Measurements from ENCODE around the gene SLC35G1. TPM values are rescaled to one million over a fixed set of nuclear protein-coding genes. Genes with fewer than 3 reads are reported as not detected.

The SLC35G1 gene
- total and polyA plus RNA-seq, 4 donors = 2.2 to 7.6 (median 3.2) TPM

- TF ChIP-seq HNF4A (conservative IDR thresholded peaks at IDR 0.05) (no peak), GABPA (IDR thresholded peaks at IDR 0.05 in 1 of 2, conservative IDR thresholded peaks at IDR 0.05 in 1 of 2) (no peak), SP1 (IDR thresholded peaks at IDR 0.05) (no peak), REST (IDR thresholded peaks at IDR 0.05) (no peak), JUND (IDR thresholded peaks at IDR 0.05) (no peak), ZBTB33 (IDR thresholded peaks at IDR 0.05) (no peak), NR2F2 (IDR thresholded peaks at IDR 0.05) (no peak), YY1 (IDR thresholded peaks at IDR 0.05) (no peak), RAD21 (IDR thresholded peaks at IDR 0.05) (no peak), FOXA2 (IDR thresholded peaks at IDR 0.05) (no peak), MAX (IDR thresholded peaks at IDR 0.05) (no peak), HNF4G (IDR thresholded peaks at IDR 0.05) (no peak), FOXA1 (IDR thresholded peaks at IDR 0.05) (no peak)
- Histone ChIP-seq H3K36me3 (ENCODE audit: control insufficient read depth in 4 of 4, insufficient read depth in 3 of 4, low read depth in 1 of 4, low read length in 3 of 4) (no peaks in the 10 kb centered on the region), H3K9me3 (ENCODE audit: control insufficient read depth in 4 of 4, low read length in 3 of 4) (no peaks in the 10 kb centered on the region), H3K27ac (ENCODE audit: low read depth in 1 of 2, low read length in 2 of 2) (no peak overlapping the region), H3K9ac (ENCODE audit: low read depth in 1 of 2, low read length in 2 of 2) (no peak overlapping the region), H3K4me1 (ENCODE audit: control insufficient read depth in 4 of 4, insufficient read depth in 4 of 4, low read length in 3 of 4) (no peaks in the 10 kb centered on the region), H3K27me3 (ENCODE audit: control insufficient read depth in 4 of 4, insufficient read depth in 4 of 4, low read length in 3 of 4) (no peaks in the 10 kb centered on the region), H3K4me3 (ENCODE audit: low read depth in 1 of 3, low read length in 3 of 3) (no peak overlapping the region)
- 85% methylated on average over 8 of the region's 8 CpGs for WGBS
- no peak for DNase-seq (ENCODE audit: low spot score)
These were observed 53.3 kb downstream of the SLC35G1 start for GRCh38 chr10:93947055-93947454.

GRCh38 chr10:93947524-93947923 lies 53.7 kb downstream of the SLC35G1 start:
- Histone ChIP-seq H3K27ac (ENCODE audit: low read depth in 1 of 2, low read length in 2 of 2) (no peak overlapping the region), H3K4me3 (ENCODE audit: low read depth in 1 of 3, low read length in 3 of 3) (no peak overlapping the region), H3K36me3 (ENCODE audit: control insufficient read depth in 4 of 4, insufficient read depth in 3 of 4, low read depth in 1 of 4, low read length in 3 of 4) (no peaks in the 10 kb centered on the region), H3K9ac (ENCODE audit: low read depth in 1 of 2, low read length in 2 of 2) (no peak overlapping the region), H3K9me3 (ENCODE audit: control insufficient read depth in 4 of 4, low read length in 3 of 4) (no peaks in the 10 kb centered on the region), H3K27me3 (ENCODE audit: control insufficient read depth in 4 of 4, insufficient read depth in 4 of 4, low read length in 3 of 4) (no peaks in the 10 kb centered on the region), H3K4me1 (ENCODE audit: control insufficient read depth in 4 of 4, insufficient read depth in 4 of 4, low read length in 3 of 4) (no peaks in the 10 kb centered on the region)
- no peak for TF ChIP-seq RXRA (IDR thresholded peaks at IDR 0.05)
- no peak for TF ChIP-seq ZBTB33 (IDR thresholded peaks at IDR 0.05)
- TF ChIP-seq ATF3 (IDR thresholded peaks at IDR 0.05) = no peak
- TF ChIP-seq SP1 (IDR thresholded peaks at IDR 0.05) = no peak
- no peak for DNase-seq (ENCODE audit: low spot score)

Measured in liver (tissue), 9 donors.